VCaP (cell line): Measurements from ENCODE around the gene TUBD1.
A peak's percentile ranks its signal among the peaks of the same experiment; 100 is the strongest.

Experiments used
- H3K27ac ChIP-seq: fragments of 450-650 bp; 2 replicates; pipeline ENCODE4 v1.5.1; 2017
- TF ChIP-seq, protein P1 (sequence below): fragments of 450-650 bp; conservative IDR thresholded peaks from 2 replicates; pipeline ENCODE4 v1.5.1; 2017; ENCODE audit warnings: mild to moderate bottlenecking, moderate library complexity

The TUBD1 gene

DNA sequence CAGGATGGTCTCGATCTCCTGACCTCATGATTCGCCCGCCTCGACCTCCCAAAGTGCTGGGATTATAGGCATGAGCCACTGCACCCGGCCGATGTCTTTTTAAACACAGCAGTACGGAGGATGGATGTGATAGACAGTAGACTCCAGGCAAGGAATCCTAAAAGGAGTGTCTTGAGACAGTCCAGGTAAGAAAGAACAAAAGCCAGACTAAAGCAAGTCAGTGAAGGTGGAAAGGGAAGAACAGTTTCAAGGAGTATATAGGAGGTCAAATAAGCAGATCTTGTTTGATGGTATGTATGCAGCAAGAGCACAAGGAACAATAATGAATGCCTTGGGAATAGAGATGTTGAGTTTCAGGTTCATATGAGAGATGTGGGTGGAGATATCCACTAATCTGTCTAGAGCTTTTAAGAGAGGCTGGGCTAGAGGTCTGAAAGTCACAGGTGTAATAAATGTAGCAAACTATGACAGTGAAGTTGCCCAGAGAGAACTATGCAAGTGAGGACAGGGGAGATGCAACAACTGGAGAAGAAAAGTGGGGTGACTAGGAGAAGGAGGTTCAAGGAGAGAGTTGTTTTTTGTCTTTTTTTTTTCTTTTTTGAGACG lies 4.5 kb downstream of the TUBD1 start:
- TF ChIP-seq, protein P1, sequence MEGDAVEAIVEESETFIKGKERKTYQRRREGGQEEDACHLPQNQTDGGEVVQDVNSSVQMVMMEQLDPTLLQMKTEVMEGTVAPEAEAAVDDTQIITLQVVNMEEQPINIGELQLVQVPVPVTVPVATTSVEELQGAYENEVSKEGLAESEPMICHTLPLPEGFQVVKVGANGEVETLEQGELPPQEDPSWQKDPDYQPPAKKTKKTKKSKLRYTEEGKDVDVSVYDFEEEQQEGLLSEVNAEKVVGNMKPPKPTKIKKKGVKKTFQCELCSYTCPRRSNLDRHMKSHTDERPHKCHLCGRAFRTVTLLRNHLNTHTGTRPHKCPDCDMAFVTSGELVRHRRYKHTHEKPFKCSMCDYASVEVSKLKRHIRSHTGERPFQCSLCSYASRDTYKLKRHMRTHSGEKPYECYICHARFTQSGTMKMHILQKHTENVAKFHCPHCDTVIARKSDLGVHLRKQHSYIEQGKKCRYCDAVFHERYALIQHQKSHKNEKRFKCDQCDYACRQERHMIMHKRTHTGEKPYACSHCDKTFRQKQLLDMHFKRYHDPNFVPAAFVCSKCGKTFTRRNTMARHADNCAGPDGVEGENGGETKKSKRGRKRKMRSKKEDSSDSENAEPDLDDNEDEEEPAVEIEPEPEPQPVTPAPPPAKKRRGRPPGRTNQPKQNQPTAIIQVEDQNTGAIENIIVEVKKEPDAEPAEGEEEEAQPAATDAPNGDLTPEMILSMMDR: no peak
- no peak overlapping the region for H3K27ac ChIP-seq

DNA sequence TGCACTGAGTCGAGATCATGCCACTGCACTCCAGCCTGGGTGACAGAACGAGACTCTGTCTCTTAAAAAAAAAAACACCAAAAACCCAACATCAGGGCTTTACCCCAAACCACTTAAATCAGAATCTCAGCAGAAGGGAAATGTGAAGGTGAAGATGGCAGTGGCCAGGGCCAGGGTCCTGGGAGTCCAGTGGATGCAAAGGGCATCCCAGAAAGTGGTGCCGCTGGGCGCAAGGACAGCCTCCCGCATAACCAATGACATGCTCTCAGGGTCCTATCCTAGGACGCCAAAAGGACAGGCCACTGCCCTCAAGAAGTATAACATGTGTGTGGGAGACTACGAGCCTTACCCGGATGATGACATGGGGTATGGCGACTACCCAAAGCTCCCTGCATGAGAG lies 7.9 kb downstream of the TUBD1 start:
- no peak overlapping the region for H3K27ac ChIP-seq
- TF ChIP-seq, protein P1: no peak

DNA sequence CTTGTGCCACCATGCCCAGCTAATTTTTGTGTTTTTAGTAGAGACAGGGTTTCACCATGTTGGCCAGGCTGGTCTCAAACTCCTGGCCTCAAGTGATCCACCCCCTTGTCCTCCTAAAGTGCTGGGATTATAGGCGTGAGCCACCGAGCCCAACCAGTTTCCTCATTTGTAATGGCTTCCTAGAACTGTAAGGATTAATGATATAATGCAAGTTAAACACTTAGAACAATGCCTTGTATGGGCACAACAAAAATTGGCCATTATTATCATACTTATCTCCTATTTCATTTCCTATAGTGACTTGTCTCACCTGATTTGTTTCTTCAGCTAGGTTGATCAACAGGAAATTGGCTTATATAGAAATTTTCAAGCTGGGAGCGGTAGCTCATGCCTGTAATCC lies 14.1 kb downstream of the TUBD1 start:
- TF ChIP-seq, protein P1: no peak
- no peak overlapping the region for H3K27ac ChIP-seq

GRCh38 chr17:59877965-59878364 lies 14.8 kb downstream of the TUBD1 start:
- TF ChIP-seq, protein P1: no peak

GRCh38 chr17:59876107-59876506 lies 16.6 kb downstream of the TUBD1 start:
- H3K27ac ChIP-seq: peak overlapping the region; percentile 5; the same call in 1 of the 2 replicates
- TF ChIP-seq, protein P1: no peak

More at GRCh38 chr17:59877965-59878364, 14.8 kb downstream of the TUBD1 start:
- H3K27ac ChIP-seq: no peak overlapping the region

DNA sequence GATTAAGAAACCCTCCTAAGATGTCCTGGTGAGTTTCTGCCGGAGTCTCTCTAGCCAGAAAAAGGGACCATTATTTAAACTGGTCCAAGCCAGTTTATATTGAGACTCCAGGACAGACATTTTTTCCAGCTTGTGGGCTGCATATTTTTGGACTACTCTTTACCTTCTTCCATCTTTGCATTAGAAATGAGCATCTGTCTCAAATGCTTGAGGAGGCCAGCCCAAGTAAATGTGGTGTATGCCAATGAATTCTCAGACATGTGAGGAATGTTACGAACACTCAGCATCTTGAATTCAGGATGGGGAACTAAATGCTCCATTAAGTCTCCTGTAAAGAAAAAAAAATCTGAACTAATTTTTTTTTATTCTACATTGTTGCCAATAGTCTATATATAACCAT lies 18.4 kb downstream of the TUBD1 start:
- TF ChIP-seq, protein P1: no peak
- peak overlapping the region; percentile 18 for H3K27ac ChIP-seq

- H3K27ac ChIP-seq: peak overlapping the region; percentile 98
Observed at GRCh38 chr17:59873414-59873813, 19.3 kb downstream of the TUBD1 start.

- TF ChIP-seq, protein P1: no peak
- peak overlapping the region; percentile 98 for H3K27ac ChIP-seq
Observed at GRCh38 chr17:59872351-59872750, 20.4 kb downstream of the TUBD1 start.
